ENCODE results near the gene KICS2.

- TF ChIP-seq EZH2 (IDR thresholded peaks at IDR 0.05; ENCODE audit: insufficient read depth, low read length) (no peak), CTCF (IDR thresholded peaks at IDR 0.05; ENCODE audit: insufficient read depth, low read depth, low read length) (no peak)
Observed at GRCh38 chr12:64175254-64175945, 46.7 kb downstream of the KICS2 start.

Data from astrocyte (in vitro differentiated cells and primary cell).